DND-41 (cell line): ENCODE results near the gene DEAF1.
A peak's percentile ranks its signal among the peaks of the same experiment; 100 is the strongest.

Experiments
- ATAC-seq: fragments of 200-7000 bp; cut with Tn5 transposase; 3 replicates; pipeline ENCODE4 v1.9.1; 2021; ENCODE audit warnings: low read depth; ENCODE audit not compliant: insufficient read depth
- DNase-seq: peaks from one replicate; pipeline ENCODE4 v3.0.0-alpha.2; 2020
- H2AFZ ChIP-seq: 2 replicates; pipeline ENCODE4 v1.6.0; 2012; ENCODE audit warnings: low read depth, low read length
- H3K27ac ChIP-seq: 2 replicates; pipeline ENCODE4 v1.5.1; 2012; ENCODE audit warnings: low read length, inconsistent platforms
- H3K27me3 ChIP-seq: fragments of 200-600 bp; sonication (generic); 2 replicates; pipeline ENCODE4 v1.6.0; 2012; ENCODE audit warnings: low read length, mild to moderate bottlenecking, inconsistent platforms; ENCODE audit not compliant: insufficient read depth, poor library complexity
- H3K36me3 ChIP-seq: 2 replicates; pipeline ENCODE4 v1.5.1; 2012; ENCODE audit warnings: low read length, inconsistent platforms; ENCODE audit not compliant: insufficient read depth
- H3K4me1 ChIP-seq: 2 replicates; pipeline ENCODE4 v1.5.1; 2012; ENCODE audit warnings: mild to moderate bottlenecking, low read length; ENCODE audit not compliant: insufficient read depth
- H3K4me2 ChIP-seq: 2 replicates; pipeline ENCODE4 v1.6.0; 2012; ENCODE audit warnings: mild to moderate bottlenecking, moderate library complexity, low read length, inconsistent platforms; ENCODE audit not compliant: insufficient read depth
- H3K4me3 ChIP-seq, 2 experiments: fragments of 200-600 bp in 1 of 2; shearing (Covaris generic) in 1 of 2; 2 replicates each; pipeline ENCODE4 v1.5.1; 2012 to 2016; ENCODE audit warnings: inconsistent platforms in 2 of 2, low read length in 2 of 2, mild to moderate bottlenecking in 2 of 2, low read depth in 1 of 2, moderate library complexity in 1 of 2
- H3K79me2 ChIP-seq: 2 replicates; pipeline ENCODE4 v1.6.0; 2012; ENCODE audit warnings: low read length, inconsistent platforms; ENCODE audit not compliant: insufficient read depth
- H3K9ac ChIP-seq: 2 replicates; pipeline ENCODE4 v1.6.0; 2012; ENCODE audit warnings: low read depth, mild to moderate bottlenecking, inconsistent platforms, low read length, moderate library complexity
- H3K9me3 ChIP-seq: 2 replicates; pipeline ENCODE4 v1.5.1; 2012; ENCODE audit warnings: low read length, moderate library complexity, mild to moderate bottlenecking, inconsistent platforms; ENCODE audit not compliant: insufficient read depth, severe bottlenecking
- H4K20me1 ChIP-seq: 2 replicates; pipeline ENCODE4 v1.6.0; 2012; ENCODE audit warnings: low read length; ENCODE audit not compliant: insufficient read depth
- CTCF ChIP-seq: IDR thresholded peaks from 2 replicates; pipeline ENCODE4 v1.5.1; 2012; ENCODE audit warnings: borderline replicate concordance, low read length, moderate library complexity, mild to moderate bottlenecking; ENCODE audit not compliant: poor library complexity, severe bottlenecking; ENCODE audit errors: extremely low read depth
- EZH2 ChIP-seq: IDR thresholded peaks from 3 replicates; pipeline ENCODE4 v1.6.1; 2012; ENCODE audit warnings: borderline replicate concordance, low read depth, mild to moderate bottlenecking, moderate library complexity, low read length, inconsistent platforms; ENCODE audit not compliant: severe bottlenecking

The DEAF1 gene

GRCh38 chr11:612961-613300, 82.1 kb downstream of the DEAF1 start:
- Histone ChIP-seq H3K9ac (no peak overlapping the region), H3K27ac (no peak overlapping the region), H3K27me3 (no peaks in the 10 kb centered on the region), H3K79me2 (peaks cover 17% of the 10 kb centered on the region), H3K36me3 (peaks cover 67% of the 10 kb centered on the region), H2AFZ (no peak overlapping the region), H3K9me3 (no peaks in the 10 kb centered on the region), H3K4me2 (no peak overlapping the region), H4K20me1 (peaks cover 64% of the 10 kb centered on the region), H3K4me1 (peaks cover 35% of the 10 kb centered on the region), H3K4me3 (no peak overlapping the region)
- no peak for ATAC-seq
- no peak for TF ChIP-seq CTCF
- TF ChIP-seq EZH2, result no peak
- no peak for DNase-seq

GRCh38 chr11:612201-612960, 82.6 kb downstream of the DEAF1 start:
- Histone ChIP-seq H3K27me3 (no peaks in the 10 kb centered on the region), H3K36me3 (peaks cover 69% of the 10 kb centered on the region), H3K27ac (no peak overlapping the region), H3K79me2 (peaks cover 17% of the 10 kb centered on the region), H3K9ac (no peak overlapping the region), H3K9me3 (no peaks in the 10 kb centered on the region), H3K4me1 (peaks cover 35% of the 10 kb centered on the region), H3K4me2 (no peak overlapping the region), H4K20me1 (peaks cover 64% of the 10 kb centered on the region), H2AFZ (no peak overlapping the region), H3K4me3 (no peak overlapping the region)
- DNase-seq (peak; percentile 35), ATAC-seq (no peak)
- TF ChIP-seq CTCF (peak; percentile 51), EZH2 (no peak)

GRCh38 chr11:611001-611996, 83.7 kb downstream of the DEAF1 start:
- Histone ChIP-seq H3K4me2 (no peak overlapping the region), H3K27me3 (no peaks in the 10 kb centered on the region), H4K20me1 (peaks cover 69% of the 10 kb centered on the region), H3K4me3 (no peak overlapping the region), H3K79me2 (peaks cover 12% of the 10 kb centered on the region), H3K27ac (no peak overlapping the region), H3K9ac (no peak overlapping the region), H3K4me1 (peaks cover 29% of the 10 kb centered on the region), H2AFZ (no peak overlapping the region), H3K36me3 (peaks cover 80% of the 10 kb centered on the region), H3K9me3 (no peaks in the 10 kb centered on the region)
- DNase-seq (no peak), ATAC-seq (no peak)
- no peak for TF ChIP-seq EZH2

- TF ChIP-seq CTCF (no peak), EZH2 (no peak)
- H3K9me3 ChIP-seq, result no peaks in the 10 kb centered on the region
- peaks cover 10% of the 10 kb centered on the region for H3K79me2 ChIP-seq
- H3K4me1 ChIP-seq, result peaks cover 23% of the 10 kb centered on the region
- no peak for DNase-seq
- H4K20me1 ChIP-seq, result peaks cover 76% of the 10 kb centered on the region
- no peak overlapping the region for H2AFZ ChIP-seq
- no peak overlapping the region for H3K27ac ChIP-seq
- no peak overlapping the region for H3K4me2 ChIP-seq
- no peaks in the 10 kb centered on the region for H3K27me3 ChIP-seq
- H3K9ac ChIP-seq, result no peak overlapping the region
- H3K4me3 ChIP-seq, result no peak overlapping the region
- H3K36me3 ChIP-seq, result peaks cover 90% of the 10 kb centered on the region
- no peak for ATAC-seq
These were observed 84.7 kb downstream of the DEAF1 start for GRCh38 chr11:610146-610801.
